Fibroblast of lung (primary cell): ENCODE measurements around the gene SHISA5.

Experiments
- CTCF ChIP-seq, 2 donors: IDR thresholded peaks in 1 of 2; conservative IDR thresholded peaks in 1 of 2; 1 replicate in 1 of 2; 2 replicates in 1 of 2; pipeline ENCODE4 v1.5.1; 2011 to 2012; ENCODE audit warnings: low read length in 2 of 2, control low read depth in 1 of 2, inconsistent platforms in 1 of 2, low read depth in 1 of 2, mild to moderate bottlenecking in 1 of 2
- EZH2 ChIP-seq: IDR thresholded peaks from 2 replicates; pipeline ENCODE4 v1.5.1; 2012; ENCODE audit warnings: low read length, control low read depth, mild to moderate bottlenecking; ENCODE audit errors: missing control alignments

- TF ChIP-seq CTCF (conservative IDR thresholded peaks at IDR 0.05 in 1 of 2, IDR thresholded peaks at IDR 0.05 in 1 of 2; ENCODE audit: low read depth in 1 of 2, low read length in 2 of 2), result no peak
- no peak for TF ChIP-seq EZH2
Measured at GRCh38 chr3:48433472-48434118, 70.4 kb downstream of the SHISA5 start.
